GM19043 (cell line): ENCODE results near the gene DFFA.

Experiments
- ATAC-seq: cut with Tn5 transposase; IDR thresholded peaks from one replicate; pipeline ENCODE4 v1.9.1; 2021; ENCODE audit warnings: low read depth; ENCODE audit not compliant: unreplicated experiment

The DFFA gene

GRCh38 chr1:10472220-10473144, at the start of gene DFFA:
Gene DFFA, minus strand, starts transcription at chr1:10472529. Its CDS starts 71 bp downstream, at chr1:10472458.
- ATAC-seq = peak; percentile 84

GRCh38 chr1:10521537-10522157, 49.3 kb upstream of the DFFA start:
- ATAC-seq = no peak

GRCh38 chr1:10520952-10521351, 48.6 kb upstream of the DFFA start:
- no peak for ATAC-seq

GRCh38 chr1:10520497-10520896, 48.2 kb upstream of the DFFA start:
- no peak for ATAC-seq

- ATAC-seq = no peak
Measured at GRCh38 chr1:10519016-10519417, 46.7 kb upstream of the DFFA start.

GRCh38 chr1:10517677-10517982, 45.3 kb upstream of the DFFA start:
- ATAC-seq = no peak

GRCh38 chr1:10516925-10517676, 44.8 kb upstream of the DFFA start:
- no peak for ATAC-seq

- no peak for ATAC-seq
Measured at GRCh38 chr1:10515976-10516750, 43.8 kb upstream of the DFFA start.

- no peak for ATAC-seq
Measured at GRCh38 chr1:10515301-10515975, 43.1 kb upstream of the DFFA start.

- ATAC-seq = no peak
Measured at GRCh38 chr1:10514490-10515235, 42.3 kb upstream of the DFFA start.

- ATAC-seq = no peak
Measured at GRCh38 chr1:10513199-10513598, 40.9 kb upstream of the DFFA start.

- ATAC-seq = no peak
Measured at GRCh38 chr1:10511494-10511885, 39.2 kb upstream of the DFFA start.

- ATAC-seq = no peak
Measured at GRCh38 chr1:10510520-10511493, 38.5 kb upstream of the DFFA start.

- ATAC-seq = no peak
Measured at GRCh38 chr1:10509809-10510509, 37.6 kb upstream of the DFFA start.

- ATAC-seq = no peak
Measured at GRCh38 chr1:10508511-10508951, 36.2 kb upstream of the DFFA start.

- ATAC-seq = peak; percentile 45
Measured at GRCh38 chr1:10507111-10507879, 35.0 kb upstream of the DFFA start.

GRCh38 chr1:10506677-10507047, 34.3 kb upstream of the DFFA start:
- no peak for ATAC-seq
